Astrocyte of the cerebellum (primary cell): ENCODE measurements around the gene CCL24.
"Not testable (repeated sequence)": the region's sequence is repeated elsewhere in the genome, so short reads cannot be mapped to it uniquely, and the experiment has no call there.

Experiments used
- DNase-seq: peaks from one replicate; pipeline ENCODE4 v3.0.0-alpha.2; 2011; ENCODE audit warnings: low read depth
- H3K4me3 ChIP-seq: 2 replicates; pipeline ENCODE4 v1.5.1; 2011; ENCODE audit warnings: mild to moderate bottlenecking, low read depth, low read length, moderate library complexity
- CTCF ChIP-seq: IDR thresholded peaks from 2 replicates; pipeline ENCODE4 v1.5.1; 2012; ENCODE audit warnings: low read length, low read depth, moderate library complexity, mild to moderate bottlenecking; ENCODE audit errors: missing control alignments
- in situ Hi-C: cut with HindIII; loops from 2 replicates; pipeline ENCODE4 v1.10.0; 2017; ENCODE audit warnings: low sequenced_read_pairs

The CCL24 gene

DNA sequence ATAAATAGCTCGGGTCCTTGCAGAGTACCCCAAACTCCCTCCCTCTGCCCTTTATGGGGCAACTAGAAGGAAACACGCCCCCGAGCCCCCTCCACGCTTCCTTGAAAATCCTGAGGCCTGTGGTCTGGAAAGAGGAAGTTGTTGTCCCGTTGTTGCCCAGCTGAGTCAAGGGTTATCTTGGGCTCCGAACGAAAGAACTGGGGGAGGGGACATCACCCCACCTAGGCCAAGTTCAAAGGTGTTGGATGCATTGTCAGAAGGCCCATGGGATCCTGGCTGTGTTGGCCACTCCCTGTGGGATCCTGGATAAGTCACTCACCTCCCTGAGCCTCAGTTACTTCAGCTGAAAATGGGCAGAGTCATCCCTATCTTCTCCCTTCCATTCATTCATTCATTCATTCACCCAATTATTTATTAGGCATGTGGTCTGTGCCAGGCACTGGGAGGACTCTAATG is at the start of gene CCL24:
TSS of gene CCL24 (minus strand) at position 26 of the 456 bp plus-strand sequence. CDS start 91 bp downstream, outside the sequence.
- in situ Hi-C loops, result no loop called here
- no peak for TF ChIP-seq CTCF
- H3K4me3 ChIP-seq, result no peak within 1 kb of the TSS
- no peak for DNase-seq

GRCh38 chr7:75861636-75862035 is 48.0 kb upstream of the CCL24 start:
- no peak for DNase-seq
- in situ Hi-C loops, result no loop called here
- no peak overlapping the region for H3K4me3 ChIP-seq
- no peak for TF ChIP-seq CTCF

- in situ Hi-C loops, result no loop called here
- no peak for TF ChIP-seq CTCF
- no peak overlapping the region for H3K4me3 ChIP-seq
- DNase-seq, result no peak
These were observed 44.8 kb upstream of the CCL24 start for GRCh38 chr7:75858410-75858809.

DNA sequence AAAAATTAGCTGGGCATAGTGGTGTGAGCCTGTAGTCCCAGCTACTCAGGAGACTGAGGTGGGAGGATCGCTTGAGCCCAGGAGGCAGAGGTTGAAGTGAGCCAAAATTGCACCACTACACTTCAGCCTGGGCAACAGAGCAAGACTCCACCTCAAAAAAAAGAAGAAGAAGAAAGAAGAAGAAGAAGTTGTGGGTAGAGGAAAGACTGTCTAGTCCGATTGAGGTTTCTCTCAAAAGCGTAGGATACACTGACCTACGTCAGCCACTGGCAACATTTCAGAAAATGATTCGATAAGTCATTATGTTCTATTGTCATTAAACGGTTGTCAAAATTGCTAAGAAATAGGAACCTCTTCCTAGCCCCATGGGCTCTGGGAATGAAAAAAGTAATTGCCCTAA is 42.9 kb upstream of the CCL24 start:
- no peak for DNase-seq
- H3K4me3 ChIP-seq, result no peak overlapping the region
- no peak for TF ChIP-seq CTCF
- in situ Hi-C loops, result no loop called here

- DNase-seq, in situ Hi-C loops, H3K4me3 ChIP-seq: not testable (repeated sequence)
These were observed 41.3 kb upstream of the CCL24 start for GRCh38 chr7:75854813-75855345.

DNA sequence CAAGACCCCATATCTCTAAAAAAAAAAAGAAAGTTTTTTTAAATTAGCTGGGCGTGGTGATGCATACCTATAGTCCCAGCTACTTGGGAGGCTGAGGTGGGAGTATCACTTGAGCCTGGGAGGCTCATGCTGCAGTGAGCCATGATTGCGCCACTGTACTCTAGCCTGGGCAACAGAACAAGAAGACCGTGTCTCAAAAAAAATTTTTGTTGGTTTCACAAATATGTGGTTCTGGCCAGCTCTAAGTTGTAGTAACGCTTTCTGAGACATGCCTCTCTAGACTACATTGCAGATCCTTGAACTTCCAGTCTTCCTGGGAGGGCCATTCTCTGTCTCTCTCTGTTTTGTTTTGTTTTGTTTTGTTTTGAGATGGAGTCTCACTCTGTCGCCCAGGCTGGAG is 40.6 kb upstream of the CCL24 start:
- in situ Hi-C loops, result no loop called here
- H3K4me3 ChIP-seq, result no peak overlapping the region
- no peak for TF ChIP-seq CTCF
- no peak for DNase-seq

GRCh38 chr7:75850235-75850634 is 36.6 kb upstream of the CCL24 start:
- in situ Hi-C loops, result no loop called here
- no peak for TF ChIP-seq CTCF
- DNase-seq, result no peak
- no peak overlapping the region for H3K4me3 ChIP-seq
